GM13976 (cell line): ENCODE results near the gene RRP8.

Experiments used
- DNase-seq: peaks from one replicate; pipeline ENCODE4 v3.0.0; 2012; ENCODE audit warnings: low spot score
- in situ Hi-C: fragments of 300-500 bp; cut with MboI; formaldehyde crosslinking; loops from one replicate; pipeline ENCODE4 v1.12.0; 2022; ENCODE audit warnings: low sequenced_read_pairs, mixed read lengths, inconsistent platforms; ENCODE audit not compliant: unreplicated experiment
- TF ChIP-seq, protein P1 (sequence below): IDR thresholded peaks from 2 replicates; pipeline ENCODE4 v1.5.1; 2012; ENCODE audit warnings: borderline replicate concordance, mild to moderate bottlenecking; ENCODE audit not compliant: insufficient read depth; ENCODE audit errors: extremely low read depth, missing control alignments, control extremely low read depth

Gene RRP8

DNA sequence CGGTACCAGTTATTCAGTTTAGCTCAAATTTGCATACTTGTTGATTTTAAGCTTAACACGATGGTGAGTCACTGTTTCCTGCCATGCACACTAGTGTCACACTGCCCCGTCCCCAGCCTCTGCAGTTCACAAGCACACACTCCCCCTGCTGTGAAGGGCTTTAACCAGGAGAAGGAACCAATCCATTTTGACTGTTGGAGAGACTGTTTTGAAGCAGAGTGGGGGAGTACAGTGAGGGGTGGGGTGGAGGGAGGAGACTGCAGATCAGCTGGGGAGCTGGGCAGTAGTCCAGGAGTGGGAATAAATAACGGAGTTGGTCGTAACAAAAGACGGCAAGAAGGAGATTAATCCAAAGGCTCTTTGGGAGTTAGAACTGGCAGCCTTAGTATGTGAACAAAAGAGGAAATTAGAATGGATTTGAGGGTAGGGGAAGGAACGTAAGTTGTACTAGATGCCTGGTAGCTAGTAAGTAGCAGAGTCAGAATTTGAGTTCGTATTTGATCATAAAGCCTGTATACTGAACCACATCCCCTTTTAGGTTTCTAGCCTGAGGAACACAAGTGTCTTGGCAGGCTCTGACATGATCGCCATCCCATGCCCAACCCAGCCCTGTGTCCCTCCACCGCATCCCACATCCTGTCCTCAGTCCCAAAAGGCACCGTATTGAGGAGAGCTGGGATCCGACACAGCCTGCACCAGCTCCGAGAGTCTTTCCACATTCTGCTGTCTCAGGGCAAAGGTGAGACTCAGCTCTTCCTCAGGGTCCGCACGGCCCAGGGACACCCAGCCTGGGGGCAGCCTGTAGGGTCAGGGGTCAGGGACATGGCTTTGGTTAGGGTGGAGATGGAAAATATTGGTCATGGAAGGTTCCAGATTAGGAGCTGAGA is 14.9 kb upstream of the RRP8 start:
- DNase-seq, result no peak
- in situ Hi-C loops, result no loop called here
- TF ChIP-seq, protein P1, sequence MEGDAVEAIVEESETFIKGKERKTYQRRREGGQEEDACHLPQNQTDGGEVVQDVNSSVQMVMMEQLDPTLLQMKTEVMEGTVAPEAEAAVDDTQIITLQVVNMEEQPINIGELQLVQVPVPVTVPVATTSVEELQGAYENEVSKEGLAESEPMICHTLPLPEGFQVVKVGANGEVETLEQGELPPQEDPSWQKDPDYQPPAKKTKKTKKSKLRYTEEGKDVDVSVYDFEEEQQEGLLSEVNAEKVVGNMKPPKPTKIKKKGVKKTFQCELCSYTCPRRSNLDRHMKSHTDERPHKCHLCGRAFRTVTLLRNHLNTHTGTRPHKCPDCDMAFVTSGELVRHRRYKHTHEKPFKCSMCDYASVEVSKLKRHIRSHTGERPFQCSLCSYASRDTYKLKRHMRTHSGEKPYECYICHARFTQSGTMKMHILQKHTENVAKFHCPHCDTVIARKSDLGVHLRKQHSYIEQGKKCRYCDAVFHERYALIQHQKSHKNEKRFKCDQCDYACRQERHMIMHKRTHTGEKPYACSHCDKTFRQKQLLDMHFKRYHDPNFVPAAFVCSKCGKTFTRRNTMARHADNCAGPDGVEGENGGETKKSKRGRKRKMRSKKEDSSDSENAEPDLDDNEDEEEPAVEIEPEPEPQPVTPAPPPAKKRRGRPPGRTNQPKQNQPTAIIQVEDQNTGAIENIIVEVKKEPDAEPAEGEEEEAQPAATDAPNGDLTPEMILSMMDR, result no peak

DNA sequence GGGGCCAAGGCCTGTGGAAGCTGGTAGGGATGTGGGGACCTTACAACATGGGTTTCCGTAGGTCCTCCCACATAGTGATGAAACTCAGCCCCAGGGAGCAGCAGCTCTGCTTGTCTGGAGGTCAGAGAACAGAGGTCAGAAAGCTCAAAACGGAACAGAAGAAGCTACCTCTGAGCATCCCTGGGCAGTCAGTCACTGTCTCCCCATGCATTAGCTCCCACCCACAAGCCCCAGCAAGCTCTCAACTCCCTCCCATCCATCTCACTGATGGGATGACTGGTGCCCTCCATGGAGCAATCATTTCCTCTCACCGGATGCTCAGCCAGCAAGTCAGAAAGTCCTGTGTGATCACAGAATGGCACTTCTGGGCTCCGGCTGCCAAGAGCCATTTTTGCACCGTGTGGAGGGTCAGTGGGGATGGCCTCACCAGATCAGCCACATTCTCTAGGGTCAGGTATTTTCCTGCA is 13.9 kb upstream of the RRP8 start:
- TF ChIP-seq, protein P1, result no peak
- DNase-seq, result no peak
- in situ Hi-C loops, result no loop called here

DNA sequence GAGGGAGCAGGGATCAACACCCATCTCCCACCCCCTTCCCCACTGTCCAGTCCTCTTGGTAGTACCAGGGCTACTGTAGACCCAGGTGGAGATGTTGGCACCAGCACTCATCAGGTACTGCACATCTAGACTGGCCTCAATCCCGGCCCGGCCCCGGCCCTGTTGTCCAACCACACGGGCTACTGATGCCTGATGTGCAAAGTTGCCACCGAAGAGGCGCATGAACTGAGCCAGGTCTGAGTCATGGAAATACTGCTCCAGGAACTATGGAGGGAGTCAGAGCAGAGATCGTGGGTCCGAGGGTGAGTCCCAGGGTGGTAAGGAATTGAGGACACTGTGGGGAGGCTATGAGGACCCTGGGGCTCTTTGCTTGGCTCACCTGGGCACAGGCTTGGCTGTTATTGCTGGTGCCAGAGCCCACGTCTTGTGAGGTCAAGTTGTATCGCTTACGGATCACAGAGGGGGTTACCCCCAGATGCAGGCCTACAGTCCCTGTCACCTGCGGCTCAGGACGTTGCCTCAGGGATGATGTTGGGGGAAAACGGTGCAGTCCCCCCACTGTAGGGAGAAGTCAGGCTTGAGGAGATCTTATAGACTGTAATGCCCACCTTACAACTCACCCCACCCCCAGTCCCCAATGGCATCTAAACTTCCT is 13.3 kb upstream of the RRP8 start:
- TF ChIP-seq, protein P1, result no peak
- no peak for DNase-seq
- in situ Hi-C loops, result no loop called here

DNA sequence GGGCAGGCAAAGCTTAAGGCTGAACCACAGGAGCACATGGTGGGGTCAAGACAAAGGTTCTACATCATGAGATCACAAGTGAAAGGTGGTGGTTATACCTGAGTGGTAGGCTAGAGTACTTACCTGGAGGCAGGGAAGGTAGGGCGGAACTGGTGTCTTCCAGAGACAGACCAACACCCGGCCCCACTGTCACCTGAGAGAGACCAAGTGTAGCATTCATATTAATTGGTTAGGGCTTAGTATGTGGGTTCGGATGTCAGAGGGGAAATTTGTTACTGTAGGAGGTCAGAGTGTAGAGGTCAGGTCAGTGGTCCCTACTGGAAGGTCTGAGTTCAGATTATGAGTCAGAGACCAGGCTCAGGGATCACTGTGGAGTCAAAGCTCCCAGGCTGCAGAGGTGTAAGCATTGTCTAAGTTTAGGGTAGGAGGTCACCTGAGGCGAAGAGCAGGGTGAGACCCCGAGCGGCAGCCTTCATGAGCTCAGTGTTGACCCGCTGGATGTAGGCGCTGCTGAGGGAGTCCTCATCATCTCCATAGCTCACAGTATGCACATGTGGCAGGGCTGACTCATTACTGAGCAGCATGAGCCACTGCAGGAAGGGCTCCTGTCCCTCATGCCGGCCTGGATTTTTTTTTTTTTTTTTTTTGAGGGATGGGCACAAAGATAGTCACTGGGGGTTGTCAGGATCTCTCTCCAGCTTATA is 12.6 kb upstream of the RRP8 start:
- no peak for DNase-seq
- in situ Hi-C loops, result no loop called here
- TF ChIP-seq, protein P1, result no peak

DNA sequence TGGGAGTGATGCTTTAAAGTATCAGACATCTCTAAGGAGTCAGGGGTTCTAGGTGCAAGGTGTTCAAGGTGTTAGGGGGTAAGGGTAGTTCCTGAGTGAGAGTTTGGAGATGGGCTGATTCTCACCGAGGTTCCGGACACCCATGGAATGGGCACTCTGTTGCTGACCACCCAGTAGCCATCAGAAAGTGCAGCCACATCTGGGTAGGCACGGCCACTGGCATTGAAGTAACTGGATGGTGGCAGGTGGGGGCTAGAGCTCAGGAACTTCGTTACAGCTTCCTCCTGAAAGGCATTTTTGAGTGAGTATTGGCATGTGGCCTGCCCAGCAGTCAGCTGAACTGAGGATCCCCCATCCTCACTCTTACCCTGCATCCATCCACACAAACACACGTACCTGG is 11.6 kb upstream of the RRP8 start:
- DNase-seq, result no peak
- in situ Hi-C loops, result no loop called here
- TF ChIP-seq, protein P1, result no peak

DNA sequence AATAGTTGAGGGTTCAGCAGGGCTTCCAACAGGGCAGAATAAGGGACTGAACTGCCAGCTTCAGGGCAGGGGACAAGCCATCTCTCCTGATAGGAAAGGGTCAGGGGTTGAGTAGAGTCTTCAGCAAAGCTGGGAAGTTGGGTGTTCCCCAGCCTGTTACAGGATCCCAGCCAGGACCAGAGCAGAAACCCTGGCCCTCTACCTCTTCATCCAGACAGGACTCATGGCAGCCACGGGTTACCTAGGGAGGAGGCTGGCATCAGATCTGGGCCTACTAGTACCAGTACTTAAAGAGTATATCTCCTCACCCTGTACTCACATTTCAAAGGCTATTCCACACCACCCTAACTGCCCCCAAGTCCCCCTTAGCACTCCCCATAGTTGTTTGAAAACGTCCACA is 11.0 kb upstream of the RRP8 start:
- TF ChIP-seq, protein P1, result no peak
- in situ Hi-C loops, result no loop called here

More for the DNA sequence above, 11.0 kb upstream of the RRP8 start:
- no peak for DNase-seq
